ENCODE data around the gene PGAP6.

Gene PGAP6

GRCh38 chr16:371515-372301, 10.1 kb downstream of the PGAP6 start:
- no peak for TF ChIP-seq CTCF (IDR thresholded peaks at IDR 0.05; ENCODE audit: insufficient read depth, missing control alignments)
- FAIRE-seq (no peak), DNase-seq (ENCODE audit: insufficient read length, low spot score) (no peak)

- no peak for FAIRE-seq
- no peak for TF ChIP-seq CTCF (IDR thresholded peaks at IDR 0.05; ENCODE audit: insufficient read depth, missing control alignments)
- no peak for DNase-seq (ENCODE audit: insufficient read length, low spot score)
Observed at GRCh38 chr16:370979-371514, 10.7 kb downstream of the PGAP6 start.

GRCh38 chr16:370443-370842, 11.3 kb downstream of the PGAP6 start, which contains the start of gene MRPL28:
Gene MRPL28 (minus strand): TSS chr16:370538. CDS start chr16:370218, 320 bp downstream.
- FAIRE-seq (no peak), DNase-seq (ENCODE audit: insufficient read length, low spot score) (peak; percentile 98)
- no peak for TF ChIP-seq CTCF (IDR thresholded peaks at IDR 0.05; ENCODE audit: insufficient read depth, missing control alignments)

- TF ChIP-seq CTCF (IDR thresholded peaks at IDR 0.05; ENCODE audit: insufficient read depth, missing control alignments) = no peak
- FAIRE-seq (no peak), DNase-seq (ENCODE audit: insufficient read length, low spot score) (no peak)
Observed at GRCh38 chr16:369866-370436, 11.8 kb downstream of the PGAP6 start.

GRCh38 chr16:369275-369865, 12.4 kb downstream of the PGAP6 start:
- DNase-seq (ENCODE audit: insufficient read length, low spot score) = no peak
- no peak for FAIRE-seq
- no peak for TF ChIP-seq CTCF (IDR thresholded peaks at IDR 0.05; ENCODE audit: insufficient read depth, missing control alignments)

- DNase-seq (ENCODE audit: insufficient read length, low spot score) (no peak), FAIRE-seq (no peak)
- no peak for TF ChIP-seq CTCF (IDR thresholded peaks at IDR 0.05; ENCODE audit: insufficient read depth, missing control alignments)
Observed at GRCh38 chr16:368388-369158, 13.2 kb downstream of the PGAP6 start.
